ENCODE measurements around the gene RUNX3. TPM values are rescaled to one million over a fixed set of nuclear protein-coding genes. Genes with fewer than 3 reads are reported as not detected.

The RUNX3 gene
- total RNA-seq, 1 experiment from 2014 or later, result 22.6 TPM

DNA sequence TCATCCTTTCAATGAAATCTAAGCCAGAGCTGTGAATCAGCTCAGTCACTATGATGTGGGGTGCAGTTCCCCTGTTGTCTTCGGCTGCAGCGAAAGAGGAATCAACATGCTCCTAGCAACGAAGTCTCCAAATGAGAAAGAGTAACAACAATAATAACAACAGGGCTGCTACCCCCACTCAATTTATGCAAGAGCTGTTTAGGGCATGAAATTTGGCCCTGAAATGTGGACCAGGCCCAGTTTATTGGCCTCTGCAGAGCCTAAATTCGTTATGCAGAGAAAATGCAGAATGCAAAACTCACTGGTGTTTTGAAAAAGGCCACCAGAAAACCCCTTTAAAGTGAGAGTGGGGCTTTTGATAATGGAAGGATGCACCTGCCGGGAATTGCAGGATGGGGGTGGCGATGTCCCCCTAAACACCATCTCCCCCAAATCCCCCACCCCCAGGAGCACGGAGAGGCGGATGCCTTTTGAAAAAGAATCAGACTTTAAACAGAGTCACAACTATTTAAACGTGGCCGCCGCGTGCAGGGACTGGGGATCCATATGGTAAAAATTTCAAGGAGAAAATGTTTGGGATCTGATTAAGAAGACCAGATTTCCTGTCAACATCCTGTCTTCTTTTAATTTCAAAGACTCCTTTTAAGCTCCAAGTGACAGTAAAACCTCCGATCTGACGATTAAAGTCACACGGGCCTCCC lies 1.9 kb downstream of the RUNX3 start:
- CTCF ChIA-PET, result no interaction called here

More for the DNA sequence above, 1.9 kb downstream of the RUNX3 start:
- TF ChIP-seq EZH2 (IDR thresholded peaks at IDR 0.05) (no peak), YY1 (IDR thresholded peaks at IDR 0.05; ENCODE audit: extremely low read depth, insufficient replicate concordance, low read depth, low read length) (no peak), POLR2A (IDR thresholded peaks at IDR 0.05; ENCODE audit: borderline replicate concordance, extremely low read depth, insufficient read depth, insufficient read length) (no peak), SIN3A (IDR thresholded peaks at IDR 0.05; ENCODE audit: low read depth) (no peak), POLR2AphosphoS5 (IDR thresholded peaks at IDR 0.05; ENCODE audit: low read depth, low read length) (no peak), RAD21 (IDR thresholded peaks at IDR 0.05; ENCODE audit: low read depth) (no peak), CEBPB (IDR thresholded peaks at IDR 0.05; ENCODE audit: low read depth) (no peak), EGR1 (IDR thresholded peaks at IDR 0.05; ENCODE audit: low read depth) (no peak), SP1 (IDR thresholded peaks at IDR 0.05; ENCODE audit: low read depth) (no peak), ZNF274 (IDR thresholded peaks at IDR 0.05; ENCODE audit: low read depth, low read length) (no peak), EZH2phosphoT487 (IDR thresholded peaks at IDR 0.05; ENCODE audit: borderline replicate concordance) (no peak), CBX3 (IDR thresholded peaks at IDR 0.05; ENCODE audit: low read depth) (no peak), FOSL1 (IDR thresholded peaks at IDR 0.05; ENCODE audit: low read depth) (no peak), TCF7L2 (IDR thresholded peaks at IDR 0.05; ENCODE audit: borderline replicate concordance, extremely low read depth, insufficient read depth, insufficient read length) (no peak)
- TF ChIP-seq, protein P1, sequence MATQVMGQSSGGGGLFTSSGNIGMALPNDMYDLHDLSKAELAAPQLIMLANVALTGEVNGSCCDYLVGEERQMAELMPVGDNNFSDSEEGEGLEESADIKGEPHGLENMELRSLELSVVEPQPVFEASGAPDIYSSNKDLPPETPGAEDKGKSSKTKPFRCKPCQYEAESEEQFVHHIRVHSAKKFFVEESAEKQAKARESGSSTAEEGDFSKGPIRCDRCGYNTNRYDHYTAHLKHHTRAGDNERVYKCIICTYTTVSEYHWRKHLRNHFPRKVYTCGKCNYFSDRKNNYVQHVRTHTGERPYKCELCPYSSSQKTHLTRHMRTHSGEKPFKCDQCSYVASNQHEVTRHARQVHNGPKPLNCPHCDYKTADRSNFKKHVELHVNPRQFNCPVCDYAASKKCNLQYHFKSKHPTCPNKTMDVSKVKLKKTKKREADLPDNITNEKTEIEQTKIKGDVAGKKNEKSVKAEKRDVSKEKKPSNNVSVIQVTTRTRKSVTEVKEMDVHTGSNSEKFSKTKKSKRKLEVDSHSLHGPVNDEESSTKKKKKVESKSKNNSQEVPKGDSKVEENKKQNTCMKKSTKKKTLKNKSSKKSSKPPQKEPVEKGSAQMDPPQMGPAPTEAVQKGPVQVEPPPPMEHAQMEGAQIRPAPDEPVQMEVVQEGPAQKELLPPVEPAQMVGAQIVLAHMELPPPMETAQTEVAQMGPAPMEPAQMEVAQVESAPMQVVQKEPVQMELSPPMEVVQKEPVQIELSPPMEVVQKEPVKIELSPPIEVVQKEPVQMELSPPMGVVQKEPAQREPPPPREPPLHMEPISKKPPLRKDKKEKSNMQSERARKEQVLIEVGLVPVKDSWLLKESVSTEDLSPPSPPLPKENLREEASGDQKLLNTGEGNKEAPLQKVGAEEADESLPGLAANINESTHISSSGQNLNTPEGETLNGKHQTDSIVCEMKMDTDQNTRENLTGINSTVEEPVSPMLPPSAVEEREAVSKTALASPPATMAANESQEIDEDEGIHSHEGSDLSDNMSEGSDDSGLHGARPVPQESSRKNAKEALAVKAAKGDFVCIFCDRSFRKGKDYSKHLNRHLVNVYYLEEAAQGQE (IDR thresholded peaks at IDR 0.05; ENCODE audit: low read depth), result no peak
- TF ChIP-seq, protein P2, sequence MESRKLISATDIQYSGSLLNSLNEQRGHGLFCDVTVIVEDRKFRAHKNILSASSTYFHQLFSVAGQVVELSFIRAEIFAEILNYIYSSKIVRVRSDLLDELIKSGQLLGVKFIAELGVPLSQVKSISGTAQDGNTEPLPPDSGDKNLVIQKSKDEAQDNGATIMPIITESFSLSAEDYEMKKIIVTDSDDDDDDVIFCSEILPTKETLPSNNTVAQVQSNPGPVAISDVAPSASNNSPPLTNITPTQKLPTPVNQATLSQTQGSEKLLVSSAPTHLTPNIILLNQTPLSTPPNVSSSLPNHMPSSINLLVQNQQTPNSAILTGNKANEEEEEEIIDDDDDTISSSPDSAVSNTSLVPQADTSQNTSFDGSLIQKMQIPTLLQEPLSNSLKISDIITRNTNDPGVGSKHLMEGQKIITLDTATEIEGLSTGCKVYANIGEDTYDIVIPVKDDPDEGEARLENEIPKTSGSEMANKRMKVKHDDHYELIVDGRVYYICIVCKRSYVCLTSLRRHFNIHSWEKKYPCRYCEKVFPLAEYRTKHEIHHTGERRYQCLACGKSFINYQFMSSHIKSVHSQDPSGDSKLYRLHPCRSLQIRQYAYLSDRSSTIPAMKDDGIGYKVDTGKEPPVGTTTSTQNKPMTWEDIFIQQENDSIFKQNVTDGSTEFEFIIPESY (IDR thresholded peaks at IDR 0.05; ENCODE audit: extremely low read depth, insufficient replicate concordance, low read length), result no peak
- TF ChIP-seq, protein P3, sequence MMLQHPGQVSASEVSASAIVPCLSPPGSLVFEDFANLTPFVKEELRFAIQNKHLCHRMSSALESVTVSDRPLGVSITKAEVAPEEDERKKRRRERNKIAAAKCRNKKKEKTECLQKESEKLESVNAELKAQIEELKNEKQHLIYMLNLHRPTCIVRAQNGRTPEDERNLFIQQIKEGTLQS (IDR thresholded peaks at IDR 0.05), result no peak
- TF ChIP-seq, protein P4, sequence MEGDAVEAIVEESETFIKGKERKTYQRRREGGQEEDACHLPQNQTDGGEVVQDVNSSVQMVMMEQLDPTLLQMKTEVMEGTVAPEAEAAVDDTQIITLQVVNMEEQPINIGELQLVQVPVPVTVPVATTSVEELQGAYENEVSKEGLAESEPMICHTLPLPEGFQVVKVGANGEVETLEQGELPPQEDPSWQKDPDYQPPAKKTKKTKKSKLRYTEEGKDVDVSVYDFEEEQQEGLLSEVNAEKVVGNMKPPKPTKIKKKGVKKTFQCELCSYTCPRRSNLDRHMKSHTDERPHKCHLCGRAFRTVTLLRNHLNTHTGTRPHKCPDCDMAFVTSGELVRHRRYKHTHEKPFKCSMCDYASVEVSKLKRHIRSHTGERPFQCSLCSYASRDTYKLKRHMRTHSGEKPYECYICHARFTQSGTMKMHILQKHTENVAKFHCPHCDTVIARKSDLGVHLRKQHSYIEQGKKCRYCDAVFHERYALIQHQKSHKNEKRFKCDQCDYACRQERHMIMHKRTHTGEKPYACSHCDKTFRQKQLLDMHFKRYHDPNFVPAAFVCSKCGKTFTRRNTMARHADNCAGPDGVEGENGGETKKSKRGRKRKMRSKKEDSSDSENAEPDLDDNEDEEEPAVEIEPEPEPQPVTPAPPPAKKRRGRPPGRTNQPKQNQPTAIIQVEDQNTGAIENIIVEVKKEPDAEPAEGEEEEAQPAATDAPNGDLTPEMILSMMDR (IDR thresholded peaks at IDR 0.05 in 2 of 3, conservative IDR thresholded peaks at IDR 0.05 in 1 of 3; ENCODE audit: borderline replicate concordance in 1 of 3, insufficient read depth in 1 of 3, low read depth in 2 of 3, low read length in 2 of 3), result no peak
- no peaks in the 10 kb centered on the region for H3K27me3 ChIP-seq (ENCODE audit: insufficient read depth, low read length)
- H3K4me3 ChIP-seq (replicated peaks in 1 of 2; ENCODE audit: low read depth in 1 of 2, low read length in 2 of 2), result peak overlapping the region; percentile 66 to 74
- peaks cover 10 to 34% of the 10 kb centered on the region in 2 experiments for H3K4me1 ChIP-seq (ENCODE audit: control insufficient read depth in 1 of 2, insufficient read depth in 2 of 2, low read length in 2 of 2)
- POLR2A ChIA-PET, result no interaction called here
- H3K9me3 ChIP-seq (ENCODE audit: control insufficient read depth in 1 of 2, insufficient read depth in 1 of 2, low read depth in 1 of 2, low read length in 2 of 2), result no peaks in the 10 kb centered on the region
- no peak overlapping the region for H2AFZ ChIP-seq (ENCODE audit: low read depth, low read length, poor library complexity, severe bottlenecking)
- H3K36me3 ChIP-seq (ENCODE audit: control insufficient read depth in 1 of 2, insufficient read depth in 2 of 2, low read length in 2 of 2), result peaks cover 3 to 9% of the 10 kb centered on the region in 2 experiments; a peak in 1 of 4 replicates
- H3K9ac ChIP-seq (ENCODE audit: low read length), result peak overlapping the region; percentile 74
- H3K27ac ChIP-seq (ENCODE audit: low read depth, low read length), result no peak overlapping the region
- H3K4me2 ChIP-seq (ENCODE audit: low read length), result peak overlapping the region; percentile 92
- no TSS peak for BruUV-seq (replicated peaks)
- intact Hi-C loops (cut with micrococcal nuclease), result no loop called here
- no peaks in the 10 kb centered on the region for H3K9me2 ChIP-seq (ENCODE audit: insufficient read depth)
- no peak for DNase-seq (ENCODE audit: low read depth, low spot score)
- RAD21 ChIA-PET (ENCODE audit: low non-redundant PET in 1 of 2, low total read pairs in 2 of 2, uncharacterized antibody in 2 of 2, unreplicated experiment in 2 of 2), result no interaction called here
- H4K20me1 ChIP-seq (ENCODE audit: insufficient read depth), result no peaks in the 10 kb centered on the region; the same call in 1 of the 2 replicates
- ATAC-seq, result no peak
- H3K79me2 ChIP-seq (ENCODE audit: insufficient read depth, low read length), result peaks cover 18% of the 10 kb centered on the region
